Fibroblast of lung (primary cell): Measurements from ENCODE around the gene SLC27A3. TPM values are rescaled to one million over a fixed set of nuclear protein-coding genes. Genes with fewer than 3 reads are reported as not detected.

Experiments
- DNase-seq, 2 donors: peaks; one replicate each; pipeline versions ENCODE4 v3.0.0 to v3.0.0-alpha.2; 2010; ENCODE audit warnings: low read depth in 2 of 2
- H2AFZ ChIP-seq: 2 replicates; pipeline ENCODE4 v1.5.1; 2012; ENCODE audit warnings: low read length, control low read depth, inconsistent platforms
- H3K27ac ChIP-seq: 2 replicates; pipeline ENCODE4 v1.5.1; 2011; ENCODE audit warnings: low read length, control low read depth; ENCODE audit not compliant: insufficient read depth
- H3K27me3 ChIP-seq: 2 replicates; pipeline ENCODE4 v1.5.1; 2011; ENCODE audit warnings: mild to moderate bottlenecking, low read length; ENCODE audit not compliant: control insufficient read depth, insufficient read depth
- H3K36me3 ChIP-seq: 2 replicates; pipeline ENCODE4 v1.5.1; 2011; ENCODE audit warnings: low read length; ENCODE audit not compliant: control insufficient read depth, insufficient read depth
- H3K4me1 ChIP-seq: 2 replicates; pipeline ENCODE4 v1.5.1; 2011; ENCODE audit warnings: low read length; ENCODE audit not compliant: control insufficient read depth, insufficient read depth; ENCODE audit errors: extremely low read depth
- H3K4me2 ChIP-seq: 2 replicates; pipeline ENCODE4 v1.5.1; 2011; ENCODE audit warnings: low read length, control low read depth; ENCODE audit not compliant: insufficient read depth; ENCODE audit errors: extremely low read depth
- H3K4me3 ChIP-seq, 4 experiments: fragments of 200-600 bp in 1 of 4; sonication (generic) in 1 of 4; replicated peaks in 1 of 4; 2 replicates each; pipeline ENCODE4 v1.5.1; 2011 to 2016; ENCODE audit warnings: low read length in 4 of 4, low read depth in 3 of 4, mild to moderate bottlenecking in 3 of 4, control low read depth in 2 of 4, inconsistent platforms in 1 of 4, mixed read lengths in 1 of 4; ENCODE audit not compliant: insufficient read depth in 1 of 4; ENCODE audit errors: control extremely low read depth in 1 of 4
- H3K79me2 ChIP-seq: 2 replicates; pipeline ENCODE4 v1.5.1; 2012; ENCODE audit warnings: mild to moderate bottlenecking, low read length, inconsistent platforms; ENCODE audit not compliant: control insufficient read depth, insufficient read depth
- H3K9ac ChIP-seq: 2 replicates; pipeline ENCODE4 v1.5.1; 2011; ENCODE audit warnings: mild to moderate bottlenecking, low read length, control low read depth; ENCODE audit not compliant: insufficient read depth
- H3K9me3 ChIP-seq: 2 replicates; pipeline ENCODE4 v1.5.1; 2012; ENCODE audit warnings: low read depth, low read length; ENCODE audit not compliant: control insufficient read depth, insufficient read depth
- H4K20me1 ChIP-seq: 2 replicates; pipeline ENCODE4 v1.5.1; 2011; ENCODE audit warnings: low read length; ENCODE audit not compliant: control insufficient read depth, insufficient read depth; ENCODE audit errors: extremely low read depth
- EZH2 ChIP-seq: IDR thresholded peaks from 2 replicates; pipeline ENCODE4 v1.5.1; 2012; ENCODE audit warnings: low read length, control low read depth, mild to moderate bottlenecking; ENCODE audit errors: missing control alignments
- polyA plus RNA-seq, 2 donors: library from polyadenylated mRNA; depleted of rRNA in 1 of 2; stranded (reverse) in 1 of 2; unstranded in 1 of 2; fragments of >200 nt; gene quantifications; 2 replicates each; pipeline ENCODE4 v1.2.1, GENCODE V29; 2011 to 2012; ENCODE audit warnings: missing spikeins in 1 of 2
- total RNA-seq: library from RNA; depleted of rRNA; stranded (reverse); fragments of >200 nt; gene quantifications from 2 replicates; pipeline ENCODE4 v1.2.1, GENCODE V29; 2014
- TF ChIP-seq, protein P1 (sequence below), 2 donors: IDR thresholded peaks in 1 of 2; conservative IDR thresholded peaks in 1 of 2; 1 replicate in 1 of 2; 2 replicates in 1 of 2; pipeline ENCODE4 v1.5.1; 2011 to 2012; ENCODE audit warnings: low read length in 2 of 2, control low read depth in 1 of 2, inconsistent platforms in 1 of 2, low read depth in 1 of 2, mild to moderate bottlenecking in 1 of 2

The SLC27A3 gene
- total and polyA plus RNA-seq, 2 donors (not counting 1 experiment from before 2014, with no cell fraction given) = 9.7 to 30.6 TPM

GRCh38 chr1:153742411-153743142, 32.6 kb upstream of the SLC27A3 start:
- Histone ChIP-seq H2AFZ (no peak overlapping the region), H3K79me2 (no peaks in the 10 kb centered on the region), H3K4me3 (no peak overlapping the region), H3K27me3 (no peaks in the 10 kb centered on the region), H3K27ac (no peak overlapping the region), H4K20me1 (no peaks in the 10 kb centered on the region), H3K4me2 (no peak overlapping the region), H3K9me3 (no peaks in the 10 kb centered on the region), H3K36me3 (peaks cover 5% of the 10 kb centered on the region), H3K4me1 (no peaks in the 10 kb centered on the region), H3K9ac (no peak overlapping the region)
- peak; percentile 8 to 90 for DNase-seq
- TF ChIP-seq EZH2 = no peak
- TF ChIP-seq, protein P1, sequence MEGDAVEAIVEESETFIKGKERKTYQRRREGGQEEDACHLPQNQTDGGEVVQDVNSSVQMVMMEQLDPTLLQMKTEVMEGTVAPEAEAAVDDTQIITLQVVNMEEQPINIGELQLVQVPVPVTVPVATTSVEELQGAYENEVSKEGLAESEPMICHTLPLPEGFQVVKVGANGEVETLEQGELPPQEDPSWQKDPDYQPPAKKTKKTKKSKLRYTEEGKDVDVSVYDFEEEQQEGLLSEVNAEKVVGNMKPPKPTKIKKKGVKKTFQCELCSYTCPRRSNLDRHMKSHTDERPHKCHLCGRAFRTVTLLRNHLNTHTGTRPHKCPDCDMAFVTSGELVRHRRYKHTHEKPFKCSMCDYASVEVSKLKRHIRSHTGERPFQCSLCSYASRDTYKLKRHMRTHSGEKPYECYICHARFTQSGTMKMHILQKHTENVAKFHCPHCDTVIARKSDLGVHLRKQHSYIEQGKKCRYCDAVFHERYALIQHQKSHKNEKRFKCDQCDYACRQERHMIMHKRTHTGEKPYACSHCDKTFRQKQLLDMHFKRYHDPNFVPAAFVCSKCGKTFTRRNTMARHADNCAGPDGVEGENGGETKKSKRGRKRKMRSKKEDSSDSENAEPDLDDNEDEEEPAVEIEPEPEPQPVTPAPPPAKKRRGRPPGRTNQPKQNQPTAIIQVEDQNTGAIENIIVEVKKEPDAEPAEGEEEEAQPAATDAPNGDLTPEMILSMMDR (conservative IDR thresholded peaks at IDR 0.05 in 1 of 2, IDR thresholded peaks at IDR 0.05 in 1 of 2; ENCODE audit: low read depth in 1 of 2, low read length in 2 of 2) = no peak

GRCh38 chr1:153745417-153745816, 29.8 kb upstream of the SLC27A3 start:
- Histone ChIP-seq H3K27me3 (no peaks in the 10 kb centered on the region), H3K4me2 (no peak overlapping the region), H3K9me3 (no peaks in the 10 kb centered on the region), H3K36me3 (peaks cover 2% of the 10 kb centered on the region), H4K20me1 (no peaks in the 10 kb centered on the region), H3K4me1 (no peaks in the 10 kb centered on the region), H3K27ac (no peak overlapping the region), H2AFZ (no peak overlapping the region), H3K4me3 (no peak overlapping the region), H3K9ac (no peak overlapping the region), H3K79me2 (no peaks in the 10 kb centered on the region)
- DNase-seq = no peak
- TF ChIP-seq EZH2 = no peak
- TF ChIP-seq, protein P1 (conservative IDR thresholded peaks at IDR 0.05 in 1 of 2, IDR thresholded peaks at IDR 0.05 in 1 of 2; ENCODE audit: low read depth in 1 of 2, low read length in 2 of 2) = no peak

GRCh38 chr1:153746174-153746573, 29.0 kb upstream of the SLC27A3 start:
- Histone ChIP-seq H3K9ac (no peak overlapping the region), H3K9me3 (no peaks in the 10 kb centered on the region), H3K4me1 (no peaks in the 10 kb centered on the region), H2AFZ (no peak overlapping the region), H3K27me3 (no peaks in the 10 kb centered on the region), H3K36me3 (peaks cover 4% of the 10 kb centered on the region), H3K4me3 (no peak overlapping the region), H3K4me2 (no peak overlapping the region), H3K27ac (no peak overlapping the region), H4K20me1 (no peaks in the 10 kb centered on the region), H3K79me2 (no peaks in the 10 kb centered on the region)
- TF ChIP-seq EZH2 = no peak
- TF ChIP-seq, protein P1 (conservative IDR thresholded peaks at IDR 0.05 in 1 of 2, IDR thresholded peaks at IDR 0.05 in 1 of 2; ENCODE audit: low read depth in 1 of 2, low read length in 2 of 2) = no peak
- DNase-seq = no peak
